ENCODE measurements around the gene IGHMBP2. TPM values are rescaled to one million over a fixed set of nuclear protein-coding genes. Genes with fewer than 3 reads are reported as not detected.
"Not testable (repeated sequence)": the region's sequence is repeated elsewhere in the genome, so short reads cannot be mapped to it uniquely, and the experiment has no call there.

IGHMBP2 gene
- 10 to 100 TPM in 8 of 10 donors, 1 to 10 TPM in 2; 9.0 to 17.7 (median 12.1) TPM for total RNA-seq
- 10 to 100 TPM in 1 of 2 donors, 1 to 10 TPM in 1; 9.1 to 24.3 TPM for polyA plus RNA-seq
- long read RNA-seq, donor 1, partial matches to known transcripts: 20 of 34 reads
- long read RNA-seq, donor 1, other reads (novel, unspliced or antisense): 9 of 34 reads
- long read RNA-seq, donor 2, transcript IGHMBP2-201 (15 exons, 3,961 nt): major isoform, 7 of 39 reads
- long read RNA-seq, donor 2, partial matches to known transcripts: 21 of 39 reads
- long read RNA-seq, donor 2, other reads (novel, unspliced or antisense): 9 of 39 reads
- long read RNA-seq, donor 3, transcript IGHMBP2-201 (15 exons, 3,961 nt): major isoform, 6 of 86 reads
- long read RNA-seq, donor 3, partial matches to known transcripts: 70 of 86 reads
- long read RNA-seq, donor 3, other reads (novel, unspliced or antisense): 8 of 86 reads

DNA sequence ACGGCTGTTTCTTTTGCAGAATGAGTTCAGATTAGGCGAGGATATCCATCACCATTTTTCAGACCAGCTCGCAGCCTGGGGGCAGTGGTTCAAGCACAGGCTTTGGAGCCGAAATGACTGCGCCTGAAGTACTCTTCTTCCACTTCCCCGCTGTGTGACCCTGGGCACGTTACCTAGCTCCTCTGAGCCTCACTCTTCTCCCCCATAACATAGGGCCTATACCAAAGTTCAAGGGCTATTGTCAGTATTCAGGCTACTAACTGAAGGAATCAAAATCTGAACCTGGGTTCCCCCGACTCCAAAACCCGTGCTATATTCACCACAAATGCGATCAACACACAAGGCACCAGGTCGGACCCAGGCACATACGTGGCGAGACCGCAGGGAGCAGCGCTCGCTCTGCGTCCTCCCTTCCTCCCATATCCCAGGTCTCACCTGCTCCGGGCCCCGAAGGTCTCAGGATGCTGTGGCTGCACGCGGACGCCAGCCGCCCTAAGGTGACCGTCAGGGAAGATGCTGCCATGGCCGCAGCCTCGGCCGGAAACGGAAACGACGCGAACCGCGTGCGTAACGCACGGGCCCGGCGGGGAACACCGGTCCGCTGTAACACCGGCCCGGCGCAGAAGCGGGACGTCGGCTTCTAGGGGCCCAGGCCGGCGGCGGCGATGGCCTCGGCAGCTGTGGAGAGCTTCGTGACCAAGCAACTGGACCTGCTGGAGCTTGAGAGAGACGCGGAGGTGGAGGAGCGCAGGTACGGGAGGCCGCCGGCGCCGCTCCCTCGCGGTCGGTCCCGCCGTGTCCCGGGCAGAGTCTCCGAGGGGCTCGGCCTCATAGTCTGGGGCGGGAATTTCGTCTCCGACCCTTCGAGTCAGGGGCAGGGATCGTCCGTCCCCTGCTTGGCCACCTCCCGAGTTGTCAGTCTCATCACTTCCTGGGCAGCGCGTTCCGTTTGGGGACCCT, at the start of gene IGHMBP2, which contains the start of gene MRPL21:
TSS of gene IGHMBP2 (plus strand) at position 604 of the 960 bp plus-strand sequence. CDS start at position 666, 62 bp downstream.
TSS of gene MRPL21 (minus strand) at position 545 of the 960 bp plus-strand sequence. CDS start at position 523, 22 bp downstream.
- WGBS, 2 donors: 1% methylated on average over 64 to 78 of the region's 78 CpGs
- H3K36me3 ChIP-seq: peaks cover 0 to 49% (median 14%) of the 10 kb centered on the region in 9 donors
- H3K27ac ChIP-seq: peak within 1 kb of the TSS; percentile 26 to 94 (median 90)
- H3K27me3 ChIP-seq: no peaks in the 10 kb centered on the region
- ATAC-seq (peak; percentile 94 to 98 (median 97)), DNase-seq (peak; percentile 83 to 84)
- TF ChIP-seq, protein P1, sequence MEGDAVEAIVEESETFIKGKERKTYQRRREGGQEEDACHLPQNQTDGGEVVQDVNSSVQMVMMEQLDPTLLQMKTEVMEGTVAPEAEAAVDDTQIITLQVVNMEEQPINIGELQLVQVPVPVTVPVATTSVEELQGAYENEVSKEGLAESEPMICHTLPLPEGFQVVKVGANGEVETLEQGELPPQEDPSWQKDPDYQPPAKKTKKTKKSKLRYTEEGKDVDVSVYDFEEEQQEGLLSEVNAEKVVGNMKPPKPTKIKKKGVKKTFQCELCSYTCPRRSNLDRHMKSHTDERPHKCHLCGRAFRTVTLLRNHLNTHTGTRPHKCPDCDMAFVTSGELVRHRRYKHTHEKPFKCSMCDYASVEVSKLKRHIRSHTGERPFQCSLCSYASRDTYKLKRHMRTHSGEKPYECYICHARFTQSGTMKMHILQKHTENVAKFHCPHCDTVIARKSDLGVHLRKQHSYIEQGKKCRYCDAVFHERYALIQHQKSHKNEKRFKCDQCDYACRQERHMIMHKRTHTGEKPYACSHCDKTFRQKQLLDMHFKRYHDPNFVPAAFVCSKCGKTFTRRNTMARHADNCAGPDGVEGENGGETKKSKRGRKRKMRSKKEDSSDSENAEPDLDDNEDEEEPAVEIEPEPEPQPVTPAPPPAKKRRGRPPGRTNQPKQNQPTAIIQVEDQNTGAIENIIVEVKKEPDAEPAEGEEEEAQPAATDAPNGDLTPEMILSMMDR (IDR thresholded peaks at IDR 0.05): no peak
- intact Hi-C loops (cut with DNase I): loop anchor here in 4 of 10 donors (10.0 kb wide), 3 partner anchors 59 to 741 kb away; partner anchors contain the start of genes CCND1 (in 1 of the 4) and CPT1A (in 1 of the 4)
- H3K9me3 ChIP-seq: no peaks in the 10 kb centered on the region
- H3K4me3 ChIP-seq: peak within 1 kb of the TSS; percentile 70 to 95 (median 86)
- peaks cover 13 to 43% (median 34%) of the 10 kb centered on the region in 9 donors for H3K4me1 ChIP-seq

DNA sequence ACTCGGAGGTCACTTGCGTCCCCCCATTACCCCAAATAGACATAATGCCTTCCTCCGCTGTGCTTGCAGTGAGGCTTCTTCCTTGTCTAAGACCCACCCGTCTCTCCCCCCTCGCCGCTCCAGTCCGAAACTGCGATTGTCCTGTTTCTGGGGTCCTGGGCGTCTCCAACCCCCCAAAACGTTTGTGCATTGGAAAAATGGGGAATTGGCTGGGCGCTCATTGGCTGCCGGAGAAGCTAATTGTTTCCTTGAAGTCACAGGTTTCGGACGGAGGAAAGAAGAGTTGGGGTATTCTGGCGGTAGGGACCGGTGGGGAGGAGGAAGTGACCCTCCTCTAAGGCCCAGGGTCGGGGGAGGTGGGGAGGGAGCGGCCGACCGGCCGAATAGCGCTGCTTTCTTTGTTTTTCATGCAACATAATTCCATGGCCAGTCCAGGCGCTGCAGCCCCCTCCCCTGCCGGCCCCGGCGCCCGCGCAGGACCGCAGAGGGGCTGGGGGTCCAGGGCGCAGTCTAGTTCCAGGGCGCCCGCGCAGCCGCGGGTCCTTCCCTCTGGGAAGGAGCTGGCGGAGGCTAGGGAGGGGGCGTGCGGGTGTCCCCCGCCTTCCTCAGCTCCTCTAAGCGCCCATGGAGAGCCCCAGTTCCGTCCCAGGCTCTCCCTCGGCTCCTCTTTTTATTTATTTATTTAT, 49.3 kb upstream of the IGHMBP2 start:
- H3K4me1 ChIP-seq: peaks cover 5 to 28% (median 12%) of the 10 kb centered on the region in 9 donors
- H3K27me3 ChIP-seq: peaks cover 0 to 22% (median 5%) of the 10 kb centered on the region in 7 donors
- H3K4me3 ChIP-seq: peak overlapping the region in 9 of 10 donors; percentile 42 to 66 (median 60)
- H3K9me3 ChIP-seq: peaks cover 0 to 4% (median 0%) of the 10 kb centered on the region in 11 donors
- peak in 1 of 8 donors; percentile 60 for ATAC-seq
- WGBS, 2 donors: 19 to 28% methylated on average over 42 of the region's 42 CpGs
- intact Hi-C loops (cut with DNase I): loop anchor here in 1 of 10 donors (10.0 kb wide), 1 partner anchor 70 kb away; no protein-coding TSS in a partner anchor
- no peak for DNase-seq
- peak overlapping the region in 1 of 10 donors; percentile 82 for H3K27ac ChIP-seq
- no peaks in the 10 kb centered on the region for H3K36me3 ChIP-seq
- TF ChIP-seq, protein P1 (IDR thresholded peaks at IDR 0.05): no peak

DNA sequence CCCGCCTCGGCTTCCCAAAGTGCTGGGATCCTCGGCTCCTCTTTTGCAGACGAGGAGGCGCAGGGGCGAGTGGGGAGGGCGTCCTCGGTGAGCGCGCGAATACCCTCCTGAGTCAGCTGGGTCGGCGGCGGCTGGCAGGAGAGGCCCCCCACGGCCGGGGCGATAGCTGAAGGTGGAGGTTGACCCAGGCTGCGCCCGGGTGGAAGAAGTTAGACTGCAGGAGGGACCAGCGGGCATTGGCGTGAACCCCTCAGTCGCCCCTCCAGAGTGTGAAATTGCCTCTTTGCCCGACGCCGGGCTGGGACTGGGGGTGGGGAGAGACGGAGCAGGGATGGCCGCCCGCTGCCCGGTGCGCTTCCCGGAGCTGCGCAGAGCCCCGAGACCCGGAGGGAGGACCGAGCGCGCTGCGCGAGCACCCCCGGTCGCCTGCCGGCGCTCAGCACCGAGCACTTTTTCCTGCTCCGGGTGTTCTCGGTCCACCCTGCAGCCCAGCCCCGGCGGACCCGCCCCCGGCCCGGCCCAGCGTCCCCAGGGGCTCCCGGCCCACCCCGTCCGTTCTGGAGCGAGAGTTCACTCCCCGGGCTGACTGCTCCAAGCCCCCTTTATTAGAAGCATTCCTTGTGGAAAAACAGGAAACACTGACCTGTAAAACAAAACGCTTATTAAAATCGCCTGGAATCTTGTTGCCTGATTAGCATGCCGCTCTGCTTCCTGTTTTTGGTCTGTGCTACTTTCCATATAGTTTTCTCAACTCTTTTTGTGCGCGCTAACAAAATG, 48.3 kb upstream of the IGHMBP2 start:
- H3K27me3 ChIP-seq: peaks cover 0 to 22% (median 5%) of the 10 kb centered on the region in 7 donors
- peaks cover 0 to 4% (median 0%) of the 10 kb centered on the region in 11 donors for H3K9me3 ChIP-seq
- intact Hi-C loops (cut with DNase I): loop anchor here in 1 of 10 donors (10.0 kb wide), 1 partner anchor 71 kb away; no protein-coding TSS in a partner anchor
- 4 to 6% methylated on average over 59 to 62 of the region's 62 CpGs for WGBS, 2 donors
- peaks cover 5 to 28% (median 12%) of the 10 kb centered on the region in 9 donors for H3K4me1 ChIP-seq
- TF ChIP-seq, protein P1 (IDR thresholded peaks at IDR 0.05): peak in 4 of 9 donors; percentile 21 to 66 (median 54)
- peak; percentile 60 to 88 for DNase-seq
- H3K36me3 ChIP-seq: no peaks in the 10 kb centered on the region
- peak; percentile 76 to 98 (median 88) for ATAC-seq
- peak overlapping the region in 9 of 10 donors; percentile 12 to 82 (median 70) for H3K27ac ChIP-seq
- H3K4me3 ChIP-seq: peak overlapping the region; percentile 33 to 66 (median 60)

DNA sequence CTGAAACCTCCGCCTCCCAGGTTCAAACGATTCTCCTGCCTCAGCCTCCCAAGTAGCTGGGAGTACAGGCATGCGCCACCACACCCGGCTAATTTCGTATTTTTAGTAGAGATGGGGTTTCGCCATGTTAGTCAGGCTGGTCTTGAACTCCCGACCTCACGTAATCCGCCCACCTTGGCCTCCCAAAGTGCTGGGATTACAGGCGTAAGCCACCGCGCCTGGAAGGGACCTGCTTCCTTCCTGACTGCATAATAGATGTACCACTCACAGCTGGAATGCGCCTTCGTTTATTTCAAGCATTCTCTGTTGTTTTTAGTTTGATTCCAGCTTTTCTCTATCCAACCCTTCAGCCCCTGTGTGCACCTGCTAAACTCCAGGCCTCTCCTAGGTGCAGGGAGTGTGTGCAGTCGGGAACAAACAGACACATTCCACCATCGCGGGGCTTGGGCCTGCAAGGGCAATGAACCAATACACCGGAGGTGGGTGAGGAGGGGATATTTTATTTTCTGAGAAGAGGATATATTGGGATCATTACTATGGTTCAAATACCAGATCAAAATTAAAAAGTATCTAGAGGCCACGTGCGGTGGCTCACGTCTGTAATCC, 47.2 kb upstream of the IGHMBP2 start:
- intact Hi-C loops (cut with DNase I): loop anchor here in 1 of 10 donors (10.0 kb wide), 1 partner anchor 72 kb away; no protein-coding TSS in a partner anchor
- peak overlapping the region in 5 of 10 donors; percentile 66 to 82 (median 76) for H3K27ac ChIP-seq
- not testable (repeated sequence) for DNase-seq, H3K4me3 ChIP-seq, H3K36me3 ChIP-seq, H3K9me3 ChIP-seq, ATAC-seq
- H3K4me1 ChIP-seq: peaks cover 5 to 28% (median 12%) of the 10 kb centered on the region in 9 donors
- H3K27me3 ChIP-seq: peaks cover 0 to 22% (median 5%) of the 10 kb centered on the region in 7 donors
- 86 to 90% methylated on average over 21 of the region's 21 CpGs for WGBS, 2 donors
